HEK293 (cell line): ENCODE measurements around the gene LSM10.

ENCODE experiments used
- KLF1 ChIP-seq: fragments of 450-650 bp; formaldehyde crosslinking; IDR thresholded peaks from 2 replicates; pipeline ENCODE4 v1.5.1; 2016; ENCODE audit warnings: missing biosample characterization, missing genetic modification characterization
- PRDM4 ChIP-seq: fragments of 450-650 bp; formaldehyde crosslinking; IDR thresholded peaks from 2 replicates; pipeline ENCODE4 v1.5.1; 2017; ENCODE audit warnings: missing biosample characterization, missing genetic modification characterization

GRCh38 chr1:36397378-36398230 is at the start of gene LSM10:
- TF ChIP-seq PRDM4 (tag by site-specific recombination) (no peak), KLF1 (tag by site-specific recombination) (no peak)
